ENCODE data around the gene TECR.
"Not testable (repeated sequence)": the region's sequence is repeated elsewhere in the genome, so short reads cannot be mapped to it uniquely, and the experiment has no call there.

Gene TECR

GRCh38 chr19:14599548-14600147, 70.3 kb downstream of the TECR start:
- no peak for DNase-seq

- DNase-seq, result no peak
Measured at GRCh38 chr19:14603990-14604387, 74.6 kb downstream of the TECR start.

DNA sequence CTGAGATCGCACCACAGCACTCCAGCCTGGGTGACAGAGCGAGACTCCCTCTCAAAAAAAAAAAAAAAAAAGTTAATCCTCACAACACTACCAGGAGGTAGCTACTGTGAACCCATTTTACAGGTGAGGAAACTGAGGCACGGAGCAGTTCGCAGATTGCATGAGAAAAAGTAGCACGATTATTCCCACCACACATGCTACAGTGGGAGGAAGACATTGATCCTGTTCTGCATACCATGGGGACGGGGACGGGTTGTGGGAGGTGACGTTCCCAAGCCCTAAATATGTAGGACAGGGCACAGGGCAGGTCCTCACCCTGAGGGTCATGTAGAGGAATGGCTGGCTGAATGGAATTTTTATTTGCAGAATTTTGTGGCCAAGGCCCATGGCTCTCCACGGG, 77.2 kb downstream of the TECR start:
- no peak for DNase-seq

DNA sequence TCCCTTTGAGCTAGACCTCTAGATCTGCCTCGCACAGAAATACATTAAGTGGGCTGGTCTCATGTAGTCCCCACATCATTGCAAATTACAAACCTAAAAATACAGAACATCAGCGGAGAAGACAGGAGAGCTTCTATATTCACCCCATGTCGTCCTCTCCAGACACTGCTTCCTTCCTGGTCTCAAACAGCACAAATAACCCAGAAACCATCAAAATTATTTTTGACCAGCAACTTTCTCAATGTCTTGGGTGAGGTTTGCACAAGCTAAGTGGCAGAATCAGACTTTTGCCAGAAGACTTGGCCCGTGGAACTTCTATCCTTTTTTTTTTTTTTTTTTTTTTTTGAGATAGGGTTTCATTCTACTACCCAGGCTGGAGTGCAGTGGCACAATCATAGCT, 81.7 kb downstream of the TECR start:
- no peak for DNase-seq

- not testable (repeated sequence) for DNase-seq
Measured at GRCh38 chr19:14612242-14612641, 82.8 kb downstream of the TECR start.

DNA sequence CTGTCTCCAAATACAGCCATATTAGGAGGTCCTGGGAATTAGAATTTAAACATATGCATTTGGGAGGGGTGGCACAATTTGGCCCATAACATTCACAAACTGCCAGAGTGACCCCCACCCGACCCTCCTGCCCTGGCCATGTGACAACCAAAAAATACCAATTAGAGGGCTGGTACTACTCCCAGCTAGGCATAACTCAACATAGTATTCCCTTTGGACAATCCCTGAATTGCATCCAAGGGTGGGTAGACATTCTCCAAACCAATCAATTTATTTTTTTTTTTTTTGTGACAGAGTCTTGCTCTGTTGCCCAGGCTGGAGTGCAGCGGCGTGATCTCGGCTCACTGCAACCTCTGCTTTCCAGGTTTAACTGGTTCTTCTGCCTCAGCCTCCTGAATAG, 83.3 kb downstream of the TECR start:
- DNase-seq, result no peak

- DNase-seq, result not testable (repeated sequence)
Measured at GRCh38 chr19:14613399-14614098, 84.2 kb downstream of the TECR start.

GRCh38 chr19:14614099-14614412, 84.7 kb downstream of the TECR start:
- DNase-seq, result no peak
